Esophagus squamous epithelium (tissue), 5 donors: ENCODE results near the gene FUT2. TPM values are rescaled to one million over a fixed set of nuclear protein-coding genes. Genes with fewer than 3 reads are reported as not detected.

Experiments used
- DNase-seq: peaks from one replicate; lab custom pipeline; 2025; lab: John Stamatoyannopoulos, UW
- H3K27ac ChIP-seq, 4 donors: fragments of 200-600 bp; sonication (generic); one replicate each; pipeline ENCODE4 v1.5.1; 2016 to 2019; ENCODE audit warnings: mild to moderate bottlenecking in 1 of 4
- H3K27me3 ChIP-seq, 4 donors: fragments of 200-600 bp; sonication (generic); 1 replicate in 3 of 4; 2 replicates in 1 of 4; pipeline versions ENCODE4 v1.5.1 to v1.6.0; 2017 to 2021; ENCODE audit warnings: antibody characterized with exemption in 1 of 4
- H3K36me3 ChIP-seq, 3 donors: fragments of 200-600 bp; sonication (generic); one replicate each; pipeline ENCODE4 v1.5.1; 2016 to 2019
- H3K4me1 ChIP-seq, 3 donors: fragments of 200-600 bp; sonication (generic); one replicate each; pipeline ENCODE4 v1.5.1; 2017 to 2019
- H3K4me3 ChIP-seq, 4 donors: fragments of 200-600 bp; sonication (generic); 1 replicate in 3 of 4; 2 replicates in 1 of 4; pipeline ENCODE4 v1.5.1; 2016 to 2019; ENCODE audit warnings: mild to moderate bottlenecking in 2 of 4, moderate library complexity in 1 of 4
- H3K9me3 ChIP-seq, 3 donors: fragments of 200-600 bp; sonication (generic); one replicate each; pipeline ENCODE4 v1.5.1; 2016 to 2019
- POLR2A ChIP-seq, 4 donors: fragments of 450-650 bp; IDR thresholded peaks; one replicate each; pipeline ENCODE4 v1.6.1; 2017; ENCODE audit warnings: antibody characterized with exemption in 4 of 4, mild to moderate bottlenecking in 4 of 4, moderate library complexity in 3 of 4
- WGBS, 2 donors: methylation state at CpG; one replicate each; pipeline ENCODE4 v1.1.5; 2018; 5-methylcytosine and 5-hydroxymethylcytosine counted together
- intact Hi-C: fragments of 100-400 bp; cut with DNase I; formaldehyde crosslinking; loops from one replicate; pipeline ENCODE4 v1.15.0; 2022
- total RNA-seq, 4 donors: library from RNA; depleted of rRNA; stranded (reverse); fragments of >200 nt; gene quantifications; one replicate each; pipeline ENCODE4 v1.1.0, GENCODE V29; 2016
- TF ChIP-seq, protein P1 (sequence below), 6 experiments: fragments of 450-650 bp in 4 of 6; fragments of 200-600 bp in 2 of 6; sonication (generic) in 2 of 6; IDR thresholded peaks; one replicate each; pipeline ENCODE4 v1.5.1; 2016 to 2019; ENCODE audit warnings: antibody characterized with exemption in 6 of 6, mild to moderate bottlenecking in 4 of 6, moderate library complexity in 4 of 6
- donor health status: DM: yes; HTN: yes; CAD: no.

The FUT2 gene
- total RNA-seq, 4 donors from 2014 or later = 12.2 to 125 (median 38.5) TPM

DNA sequence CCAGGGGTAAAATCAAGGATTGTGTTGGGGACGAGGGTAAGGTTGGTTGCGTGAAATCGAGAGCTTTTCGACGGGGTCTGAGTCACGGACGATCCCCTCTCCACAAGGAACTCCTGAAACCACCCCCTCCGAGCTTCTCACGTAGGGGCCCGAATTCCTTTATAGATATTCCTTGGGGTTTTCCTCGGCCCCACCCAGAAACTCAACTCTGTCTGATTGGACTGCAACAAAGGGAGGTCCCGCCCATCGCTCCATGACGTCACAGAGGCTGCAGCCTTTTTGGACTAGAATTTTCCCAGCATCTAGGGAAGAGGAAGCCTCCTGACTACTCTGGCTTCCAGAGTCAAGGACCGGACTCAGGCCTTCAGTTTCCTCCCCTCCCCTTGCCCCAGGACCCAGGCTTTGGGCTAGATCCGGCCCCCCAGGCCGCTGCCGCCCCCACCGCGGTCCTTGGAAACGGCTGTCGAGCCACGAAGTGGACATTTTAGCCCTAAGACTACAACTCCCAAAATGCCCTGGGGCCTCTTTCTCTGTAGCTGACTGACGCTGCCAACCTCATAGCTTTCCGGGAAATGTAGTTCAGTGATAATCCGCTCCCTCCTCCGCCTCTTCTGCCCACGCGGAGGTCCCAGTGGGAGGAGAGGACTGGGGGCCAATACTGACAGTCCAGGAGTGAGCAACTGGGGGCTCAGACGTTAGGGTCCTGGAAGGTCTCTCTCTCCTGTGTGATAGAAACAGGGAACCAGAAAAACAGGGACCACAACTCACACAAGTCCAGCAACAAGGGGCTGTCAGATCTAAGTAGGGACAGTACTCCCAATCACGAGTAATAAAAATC lies 51.2 kb downstream of the FUT2 start, which contains the start of gene IZUMO1:
TSS of gene IZUMO1 (minus strand) at position 172 of the 838 bp plus-strand sequence. CDS start 1,050 bp downstream, outside the sequence.
- no peak for DNase-seq
- no peak for TF ChIP-seq POLR2A (IDR thresholded peaks at IDR 0.05)
- TF ChIP-seq, protein P1, sequence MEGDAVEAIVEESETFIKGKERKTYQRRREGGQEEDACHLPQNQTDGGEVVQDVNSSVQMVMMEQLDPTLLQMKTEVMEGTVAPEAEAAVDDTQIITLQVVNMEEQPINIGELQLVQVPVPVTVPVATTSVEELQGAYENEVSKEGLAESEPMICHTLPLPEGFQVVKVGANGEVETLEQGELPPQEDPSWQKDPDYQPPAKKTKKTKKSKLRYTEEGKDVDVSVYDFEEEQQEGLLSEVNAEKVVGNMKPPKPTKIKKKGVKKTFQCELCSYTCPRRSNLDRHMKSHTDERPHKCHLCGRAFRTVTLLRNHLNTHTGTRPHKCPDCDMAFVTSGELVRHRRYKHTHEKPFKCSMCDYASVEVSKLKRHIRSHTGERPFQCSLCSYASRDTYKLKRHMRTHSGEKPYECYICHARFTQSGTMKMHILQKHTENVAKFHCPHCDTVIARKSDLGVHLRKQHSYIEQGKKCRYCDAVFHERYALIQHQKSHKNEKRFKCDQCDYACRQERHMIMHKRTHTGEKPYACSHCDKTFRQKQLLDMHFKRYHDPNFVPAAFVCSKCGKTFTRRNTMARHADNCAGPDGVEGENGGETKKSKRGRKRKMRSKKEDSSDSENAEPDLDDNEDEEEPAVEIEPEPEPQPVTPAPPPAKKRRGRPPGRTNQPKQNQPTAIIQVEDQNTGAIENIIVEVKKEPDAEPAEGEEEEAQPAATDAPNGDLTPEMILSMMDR (IDR thresholded peaks at IDR 0.05) = no peak
- intact Hi-C loops = no loop called here
- peaks cover 0 to 31% (median 0%) of the 10 kb centered on the region in 4 donors for H3K27me3 ChIP-seq
- H3K36me3 ChIP-seq = peaks cover 0 to 45% (median 0%) of the 10 kb centered on the region in 3 donors
- peak within 1 kb of the TSS in 3 of 4 donors; percentile 64 to 86 (median 75) for H3K27ac ChIP-seq
- H3K4me3 ChIP-seq = peak within 1 kb of the TSS in 3 of 4 donors; percentile 25 to 61 (median 32)
- H3K4me1 ChIP-seq = peaks cover 0 to 27% (median 6%) of the 10 kb centered on the region in 3 donors
- no peaks in the 10 kb centered on the region for H3K9me3 ChIP-seq
- 27 to 53% methylated on average over 20 to 25 of the region's 31 CpGs for WGBS, 2 donors

DNA sequence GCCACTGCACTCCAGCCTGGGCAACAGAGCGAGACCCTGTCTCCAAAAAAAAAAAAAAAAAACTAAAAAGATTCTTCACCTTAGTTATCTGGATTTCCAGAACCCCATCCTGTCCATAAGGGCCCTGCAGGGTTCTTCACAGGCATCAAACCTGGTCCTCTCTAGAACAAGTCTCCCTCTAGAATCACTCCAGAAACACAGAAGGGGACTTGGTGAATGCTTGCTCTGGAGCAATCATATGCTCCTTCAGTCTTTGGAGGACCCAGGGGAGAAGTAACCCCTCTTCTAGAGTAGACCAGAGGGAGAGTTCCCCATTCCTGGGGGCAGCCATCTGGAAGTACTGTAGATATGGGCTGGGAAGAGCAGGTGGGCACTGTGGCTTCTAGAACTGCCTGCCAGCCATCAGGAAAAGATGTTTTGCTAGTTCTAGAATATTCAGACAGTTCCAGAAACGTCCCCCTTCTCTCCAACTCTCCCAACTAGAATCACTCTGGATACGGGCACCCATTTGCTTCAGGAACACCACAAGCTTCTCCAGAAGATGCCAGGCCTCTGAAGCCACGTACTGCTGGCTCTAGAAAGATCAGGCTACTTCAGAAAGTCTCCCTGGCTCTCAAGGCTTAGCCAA lies 53.9 kb downstream of the FUT2 start:
- no peak overlapping the region for H3K4me3 ChIP-seq
- 80 to 92% methylated on average over 3 to 4 of the region's 4 CpGs for WGBS, 2 donors
- H3K4me1 ChIP-seq = peaks cover 12 to 43% (median 19%) of the 10 kb centered on the region in 3 donors
- DNase-seq = no peak
- H3K36me3 ChIP-seq = peaks cover 0 to 45% (median 0%) of the 10 kb centered on the region in 3 donors
- intact Hi-C loops = no loop called here
- no peak for TF ChIP-seq POLR2A (IDR thresholded peaks at IDR 0.05)
- TF ChIP-seq, protein P1 (IDR thresholded peaks at IDR 0.05) = no peak
- H3K9me3 ChIP-seq = no peaks in the 10 kb centered on the region
- no peak overlapping the region for H3K27ac ChIP-seq
- H3K27me3 ChIP-seq = peaks cover 0 to 48% (median 0%) of the 10 kb centered on the region in 4 donors

DNA sequence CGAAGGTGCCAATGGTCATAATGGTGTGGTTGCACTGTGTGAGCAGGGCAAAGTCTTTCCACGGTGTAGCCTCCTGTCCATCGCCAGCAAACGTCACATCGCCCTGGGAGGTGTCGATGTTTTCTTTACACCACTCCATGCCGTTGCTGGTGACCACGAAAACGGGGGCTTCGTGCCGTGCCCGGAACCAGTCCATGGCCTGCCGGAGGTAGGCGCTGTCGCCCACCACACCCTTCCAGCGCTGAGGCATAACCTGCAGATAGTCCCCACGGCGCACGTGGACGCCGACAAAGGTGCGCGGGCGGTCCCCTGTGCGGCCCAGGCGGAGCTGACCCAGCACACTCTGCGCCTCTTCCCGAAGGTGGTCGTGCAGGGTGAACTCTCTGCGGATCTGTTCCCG lies 54.6 kb downstream of the FUT2 start:
- intact Hi-C loops = no loop called here
- TF ChIP-seq, protein P1 (IDR thresholded peaks at IDR 0.05) = no peak
- TF ChIP-seq POLR2A (IDR thresholded peaks at IDR 0.05) = no peak
- H3K27ac ChIP-seq = no peak overlapping the region
- peaks cover 12 to 43% (median 19%) of the 10 kb centered on the region in 3 donors for H3K4me1 ChIP-seq
- H3K36me3 ChIP-seq = peaks cover 0 to 45% (median 0%) of the 10 kb centered on the region in 3 donors
- no peak for DNase-seq
- peaks cover 0 to 48% (median 0%) of the 10 kb centered on the region in 4 donors for H3K27me3 ChIP-seq
- H3K9me3 ChIP-seq = no peaks in the 10 kb centered on the region
- no peak overlapping the region for H3K4me3 ChIP-seq
- WGBS, 2 donors = 80 to 98% methylated on average over 1 to 5 of the region's 31 CpGs

DNA sequence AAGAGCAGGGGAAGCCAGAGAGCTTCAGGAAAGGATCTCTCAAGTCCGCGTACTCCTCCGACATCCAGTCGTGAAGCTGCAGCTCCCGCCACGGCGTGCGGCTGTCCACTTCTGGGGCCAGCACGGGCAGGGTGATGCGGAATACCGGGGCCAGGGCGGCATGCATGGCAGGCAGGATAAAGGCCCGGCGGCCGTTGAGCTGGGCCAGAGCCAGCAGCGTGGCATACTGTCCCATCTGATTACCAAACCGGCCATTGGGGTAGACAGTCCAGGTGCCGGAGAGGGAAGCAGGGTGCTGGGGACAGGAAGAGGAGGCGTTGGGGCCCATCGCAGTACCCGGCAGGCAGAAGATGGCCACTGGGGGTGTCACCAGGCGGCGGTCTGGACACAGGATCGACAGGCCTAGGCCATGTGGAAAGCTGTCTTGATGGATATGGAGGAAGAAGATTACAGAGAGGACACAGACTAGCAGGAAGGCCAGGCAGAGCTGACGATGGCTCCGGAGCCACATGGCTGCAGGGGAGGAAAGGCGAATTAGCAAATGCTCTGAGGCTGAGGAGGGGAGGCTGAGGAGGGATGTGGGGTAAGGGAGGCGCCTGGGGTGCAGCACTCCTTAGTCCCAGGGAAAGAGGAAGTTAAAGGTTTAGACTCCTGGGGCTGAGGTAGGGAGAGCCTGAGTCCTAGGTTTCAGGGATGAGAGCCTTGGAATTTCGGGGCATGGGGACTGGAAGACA lies 55.2 kb downstream of the FUT2 start:
- 83 to 86% methylated on average over 14 to 16 of the region's 29 CpGs for WGBS, 2 donors
- intact Hi-C loops = no loop called here
- DNase-seq = no peak
- H3K36me3 ChIP-seq = peaks cover 0 to 45% (median 0%) of the 10 kb centered on the region in 3 donors
- peak overlapping the region in 2 of 4 donors; percentile 63 to 74 for H3K4me3 ChIP-seq
- peaks cover 12 to 43% (median 19%) of the 10 kb centered on the region in 3 donors for H3K4me1 ChIP-seq
- peaks cover 0 to 46% (median 0%) of the 10 kb centered on the region in 4 donors for H3K27me3 ChIP-seq
- H3K27ac ChIP-seq = peak overlapping the region in 1 of 4 donors; percentile 86
- no peaks in the 10 kb centered on the region for H3K9me3 ChIP-seq
- no peak for TF ChIP-seq POLR2A (IDR thresholded peaks at IDR 0.05)
- TF ChIP-seq, protein P1 (IDR thresholded peaks at IDR 0.05) = no peak
